ENCODE data around the gene TAS2R5.
"Not testable (repeated sequence)": the region's sequence is repeated elsewhere in the genome, so short reads cannot be mapped to it uniquely, and the experiment has no call there.

The TAS2R5 gene, protein sequence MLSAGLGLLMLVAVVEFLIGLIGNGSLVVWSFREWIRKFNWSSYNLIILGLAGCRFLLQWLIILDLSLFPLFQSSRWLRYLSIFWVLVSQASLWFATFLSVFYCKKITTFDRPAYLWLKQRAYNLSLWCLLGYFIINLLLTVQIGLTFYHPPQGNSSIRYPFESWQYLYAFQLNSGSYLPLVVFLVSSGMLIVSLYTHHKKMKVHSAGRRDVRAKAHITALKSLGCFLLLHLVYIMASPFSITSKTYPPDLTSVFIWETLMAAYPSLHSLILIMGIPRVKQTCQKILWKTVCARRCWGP

DNA sequence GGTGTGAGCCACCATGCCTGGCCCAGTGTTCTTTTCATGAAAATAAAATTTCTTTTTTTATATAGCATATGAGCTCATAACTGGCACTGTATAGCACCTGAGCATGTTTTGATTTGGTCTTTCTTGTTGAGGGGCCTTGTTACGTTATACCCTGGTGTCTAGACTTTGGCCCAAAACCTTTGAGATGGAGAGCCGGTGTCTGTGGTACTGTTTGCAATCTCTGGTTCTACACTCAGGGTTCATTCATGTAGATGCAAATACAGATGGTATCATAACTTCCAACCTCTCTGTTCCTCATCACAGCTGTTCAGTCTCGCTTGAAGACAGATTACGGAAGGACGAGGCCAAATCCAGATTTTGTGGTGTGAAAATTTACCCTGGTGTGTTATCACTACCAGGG is at the start of gene TAS2R5:
TAS2R5 (plus strand) TSS at position 301 of the 400 bp plus-strand sequence. CDS start 145 bp downstream, outside the sequence.
- Histone ChIP-seq H3K4me3 (ENCODE audit: low read depth, low read length) (no peak within 1 kb of the TSS), H3K27me3 (ENCODE audit: control insufficient read depth, insufficient read depth, low read length) (no peaks in the 10 kb centered on the region), H3K9me3 (ENCODE audit: control insufficient read depth, low read length) (no peaks in the 10 kb centered on the region), H3K9ac (no peak within 1 kb of the TSS), H3K4me1 (no peaks in the 10 kb centered on the region), H3K36me3 (ENCODE audit: control insufficient read depth, insufficient read depth, low read length) (no peaks in the 10 kb centered on the region), H3K27ac (no peak within 1 kb of the TSS), H3K4me2 (ENCODE audit: low read length) (no peak within 1 kb of the TSS), H3K79me2 (peaks cover 2% of the 10 kb centered on the region), H2AFZ (no peak within 1 kb of the TSS)
- no peak for TF ChIP-seq CTCF (IDR thresholded peaks at IDR 0.05)

DNA sequence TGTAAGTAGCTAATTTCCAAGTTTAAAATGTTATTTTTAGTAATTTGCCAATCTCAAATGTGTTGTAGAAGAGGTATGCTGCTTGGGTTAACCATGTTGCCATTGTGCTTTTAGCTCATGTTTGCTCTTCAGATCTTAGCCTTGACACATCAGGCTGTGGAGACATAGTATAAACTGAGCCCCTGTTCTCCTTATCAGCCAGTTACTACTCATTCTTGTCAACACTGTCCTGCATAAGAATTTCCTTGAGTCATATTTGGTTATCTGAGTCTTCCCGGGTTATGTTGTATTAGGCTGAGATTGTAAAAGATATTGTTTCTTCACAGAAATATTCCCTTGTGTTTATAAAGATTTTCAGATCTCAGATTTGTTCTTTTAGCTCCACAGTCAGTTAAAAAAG is 47.8 kb upstream of the TAS2R5 start:
- no peak overlapping the region for H3K9ac ChIP-seq
- H3K9me3 ChIP-seq (ENCODE audit: control insufficient read depth, low read length) = no peaks in the 10 kb centered on the region
- no peak overlapping the region for H3K27ac ChIP-seq
- peaks cover 5% of the 10 kb centered on the region for H3K79me2 ChIP-seq
- H3K4me3 ChIP-seq (ENCODE audit: low read depth, low read length) = no peak overlapping the region
- no peak overlapping the region for H3K4me2 ChIP-seq (ENCODE audit: low read length)
- no peaks in the 10 kb centered on the region for H3K4me1 ChIP-seq
- no peaks in the 10 kb centered on the region for H3K36me3 ChIP-seq (ENCODE audit: control insufficient read depth, insufficient read depth, low read length)
- TF ChIP-seq CTCF (IDR thresholded peaks at IDR 0.05) = no peak
- no peak overlapping the region for H2AFZ ChIP-seq
- H3K27me3 ChIP-seq (ENCODE audit: control insufficient read depth, insufficient read depth, low read length) = no peaks in the 10 kb centered on the region

DNA sequence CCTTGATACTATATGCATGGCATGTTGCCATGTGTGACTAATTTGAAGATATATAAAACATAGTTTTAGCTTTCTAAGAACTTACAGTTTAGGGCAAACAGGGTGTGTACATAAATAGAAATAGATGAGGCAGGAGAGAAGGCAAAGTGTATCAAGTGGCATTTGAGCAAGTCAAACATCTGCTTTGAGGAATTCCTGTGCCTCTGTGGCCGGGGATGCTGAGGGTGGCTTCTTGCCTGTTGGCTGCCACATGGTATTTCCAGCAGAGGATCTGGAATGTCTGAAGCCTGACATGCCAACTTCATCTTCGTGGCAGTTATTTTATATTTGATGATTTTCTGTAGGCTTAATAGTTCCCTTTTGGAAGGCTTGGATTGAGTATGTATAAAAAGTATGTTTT is 45.9 kb upstream of the TAS2R5 start:
- no peaks in the 10 kb centered on the region for H3K27me3 ChIP-seq (ENCODE audit: control insufficient read depth, insufficient read depth, low read length)
- H3K4me3 ChIP-seq (ENCODE audit: low read depth, low read length) = no peak overlapping the region
- H3K36me3 ChIP-seq (ENCODE audit: control insufficient read depth, insufficient read depth, low read length) = no peaks in the 10 kb centered on the region
- TF ChIP-seq CTCF (IDR thresholded peaks at IDR 0.05) = no peak
- H3K4me1 ChIP-seq = no peaks in the 10 kb centered on the region
- H2AFZ ChIP-seq = no peak overlapping the region
- H3K4me2 ChIP-seq (ENCODE audit: low read length) = no peak overlapping the region
- no peaks in the 10 kb centered on the region for H3K9me3 ChIP-seq (ENCODE audit: control insufficient read depth, low read length)
- no peak overlapping the region for H3K27ac ChIP-seq
- H3K9ac ChIP-seq = no peak overlapping the region
- no peaks in the 10 kb centered on the region for H3K79me2 ChIP-seq

DNA sequence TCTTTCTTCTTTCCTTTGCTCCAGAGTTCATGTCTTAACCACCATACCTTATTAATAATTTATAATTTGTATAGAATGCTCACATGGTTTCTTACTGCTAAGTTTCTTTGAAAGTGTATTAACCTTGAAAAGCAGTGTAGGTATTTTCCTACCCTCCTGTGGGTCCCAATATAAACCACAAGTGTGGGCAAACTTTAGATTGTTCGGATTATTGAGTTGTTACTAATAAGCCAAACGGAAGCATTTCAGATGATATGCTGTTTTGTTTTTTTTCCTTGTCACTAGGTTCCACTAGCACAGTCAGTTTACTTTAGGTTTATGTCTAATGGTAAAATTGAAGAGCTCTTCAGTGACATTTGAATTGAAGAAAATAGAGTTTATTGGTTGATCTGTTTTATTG is 41.6 kb upstream of the TAS2R5 start:
- Histone ChIP-seq H3K4me1 (no peaks in the 10 kb centered on the region), H3K4me2 (ENCODE audit: low read length) (no peak overlapping the region), H2AFZ (no peak overlapping the region), H3K27me3 (ENCODE audit: control insufficient read depth, insufficient read depth, low read length) (no peaks in the 10 kb centered on the region), H3K9me3 (ENCODE audit: control insufficient read depth, low read length) (no peaks in the 10 kb centered on the region), H3K36me3 (ENCODE audit: control insufficient read depth, insufficient read depth, low read length) (peaks cover 2% of the 10 kb centered on the region), H3K27ac (no peak overlapping the region), H3K79me2 (no peaks in the 10 kb centered on the region), H3K4me3 (ENCODE audit: low read depth, low read length) (no peak overlapping the region), H3K9ac (no peak overlapping the region)
- TF ChIP-seq CTCF (IDR thresholded peaks at IDR 0.05) = no peak

DNA sequence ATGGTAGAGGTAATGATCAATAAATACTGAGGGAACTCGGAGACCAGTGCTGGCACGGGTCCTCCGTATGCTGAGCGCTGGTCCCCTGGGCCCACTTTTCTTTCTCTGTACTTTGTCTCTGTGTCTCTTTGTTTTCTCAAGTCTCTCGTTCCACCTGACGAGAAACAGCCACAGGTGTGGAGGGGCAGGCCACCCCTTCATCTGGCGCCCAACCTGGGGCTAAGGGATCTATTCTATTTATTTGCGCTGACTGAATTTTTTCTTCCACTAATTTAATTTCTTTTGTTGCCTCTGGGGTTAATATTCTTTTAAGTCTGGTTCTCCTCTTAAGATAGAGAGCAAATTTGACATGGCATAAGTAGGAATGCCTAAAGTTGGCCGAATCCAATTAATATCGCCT is 38.1 kb upstream of the TAS2R5 start:
- not testable (repeated sequence) for H3K4me2 ChIP-seq (ENCODE audit: low read length); H3K4me1 ChIP-seq; H3K79me2 ChIP-seq; H3K4me3 ChIP-seq (ENCODE audit: low read depth, low read length); H3K36me3 ChIP-seq (ENCODE audit: control insufficient read depth, insufficient read depth, low read length); H3K9ac ChIP-seq; H3K27me3 ChIP-seq (ENCODE audit: control insufficient read depth, insufficient read depth, low read length); H3K9me3 ChIP-seq (ENCODE audit: control insufficient read depth, low read length); H2AFZ ChIP-seq; H3K27ac ChIP-seq
